Ovary (tissue), 9 donors: ENCODE measurements around the gene IL1RAPL1. TPM values are rescaled to one million over a fixed set of nuclear protein-coding genes. Genes with fewer than 3 reads are reported as not detected.
"Not testable (repeated sequence)": the region's sequence is repeated elsewhere in the genome, so short reads cannot be mapped to it uniquely, and the experiment has no call there.

Source experiments
- DNase-seq, 5 donors: peaks; one replicate each; pipeline ENCODE4 v3.0.0-alpha.2; 2019 to 2020
- H3K27ac ChIP-seq, 2 donors: fragments of 200-600 bp; one replicate each; pipeline versions ENCODE4 v1.5.1 to v1.8.0; 2019 to 2022
- H3K27me3 ChIP-seq: fragments of 200-600 bp; one replicate; pipeline ENCODE4 v1.8.0; 2022
- H3K36me3 ChIP-seq: fragments of 200-600 bp; sonication (generic); one replicate; pipeline ENCODE4 v1.5.1; 2019
- H3K4me1 ChIP-seq: one replicate; pipeline ENCODE4 v1.8.1; 2013; ENCODE audit warnings: mild to moderate bottlenecking, moderate library complexity; ENCODE audit not compliant: insufficient read depth
- H3K4me3 ChIP-seq: fragments of 200-600 bp; sonication (generic); one replicate; pipeline ENCODE4 v1.5.1; 2017
- H3K9me3 ChIP-seq, 2 donors: fragments of 200-600 bp in 1 of 2; sonication (generic) in 1 of 2; one replicate each; pipeline versions ENCODE4 v1.5.1 to v1.8.1; 2013 to 2019; ENCODE audit warnings: mild to moderate bottlenecking in 1 of 2, moderate library complexity in 1 of 2
- CTCF ChIP-seq, 3 donors: fragments of 450-650 bp in 2 of 3; fragments of 200-600 bp in 1 of 3; IDR thresholded peaks; one replicate each; pipeline versions ENCODE4 v1.5.1 to v1.8.0; 2016 to 2022; ENCODE audit warnings: antibody characterized with exemption in 3 of 3, mild to moderate bottlenecking in 1 of 3
- EP300 ChIP-seq: sonication (generic); formaldehyde crosslinking; IDR thresholded peaks from one replicate; pipeline ENCODE4 v1.6.1; 2017; ENCODE audit warnings: antibody characterized with exemption
- POLR2A ChIP-seq: fragments of 450-650 bp; IDR thresholded peaks from one replicate; pipeline ENCODE4 v1.6.1; 2017; ENCODE audit warnings: antibody characterized with exemption, mild to moderate bottlenecking, moderate library complexity
- WGBS, 3 donors: extraction: QIAGEN DNeasy Blood & Tissue Kit in 1 of 3; methylation state at CpG; one replicate each; pipeline versions ENCODE4 v1.1.5 to v1.1.7; 2013 to 2017; 5-methylcytosine and 5-hydroxymethylcytosine counted together
- intact Hi-C, 4 donors: fragments of 100-400 bp; cut with DNase I; formaldehyde crosslinking; loops; one replicate each; pipeline versions ENCODE4 v1.11.0 to v1.15.1; 2022 to 2023
- polyA plus RNA-seq, 2 donors: library from polyadenylated mRNA; stranded (reverse); fragments of 200-250 nt in 1 of 2; fragments of 350-450 nt in 1 of 2; fragmentation: Illumina TruSeq in 1 of 2; extraction: RNeasy Lipid Tissue Mini Kit (QIAGEN cat#74804) in 1 of 2; gene quantifications; one replicate each; pipeline ENCODE4 v1.2.3, GENCODE V29; 2013 to 2014
- total RNA-seq, 7 donors: library from RNA; depleted of rRNA in 2 of 7; stranded (reverse); fragments of >200 nt in 2 of 7; fragmentation: NEBNext Ultra II Directional in 3 of 7; extraction: Animal tissue kit (Norgen Biotek cat#: 25700) in 3 of 7; gene quantifications; one replicate each; pipeline versions ENCODE4 v1.1.0 to v1.2.4, GENCODE V29; 2016 to 2023
- donor health status: DM: no; HTN: no; CAD: no; lungs with moderate emphysema.
- donor health status: DM: no; HTN: no; CAD: no.
- donor health status: Bipolar disorder and iron deficiency.
- donor health status: DM: yes; HTN: yes; CAD: no.
- donor health status: DM: no; HTN: no; CAD: no.
- donor health status: DM: yes; HTN: yes; CAD: no.

Gene IL1RAPL1
- total and polyA plus RNA-seq, 9 donors: 0.23 to 1.3 (median 0.61) TPM

- no peaks in the 10 kb centered on the region for H3K9me3 ChIP-seq
- H3K27me3 ChIP-seq: no peaks in the 10 kb centered on the region
- H3K36me3 ChIP-seq: no peaks in the 10 kb centered on the region
- no peak for DNase-seq
- TF ChIP-seq EP300 (no peak), POLR2A (no peak), CTCF (IDR thresholded peaks at IDR 0.05) (no peak)
- no peak overlapping the region for H3K4me3 ChIP-seq
- no peaks in the 10 kb centered on the region for H3K4me1 ChIP-seq
- intact Hi-C loops: no loop called here
- 56 to 66% (median 66%) methylated on average over 1 of the region's 1 CpG for WGBS, 3 donors
- no peak overlapping the region for H3K27ac ChIP-seq
These were observed 730.8 kb downstream of the IL1RAPL1 start for GRCh38 chrX:29318012-29318411.

DNA sequence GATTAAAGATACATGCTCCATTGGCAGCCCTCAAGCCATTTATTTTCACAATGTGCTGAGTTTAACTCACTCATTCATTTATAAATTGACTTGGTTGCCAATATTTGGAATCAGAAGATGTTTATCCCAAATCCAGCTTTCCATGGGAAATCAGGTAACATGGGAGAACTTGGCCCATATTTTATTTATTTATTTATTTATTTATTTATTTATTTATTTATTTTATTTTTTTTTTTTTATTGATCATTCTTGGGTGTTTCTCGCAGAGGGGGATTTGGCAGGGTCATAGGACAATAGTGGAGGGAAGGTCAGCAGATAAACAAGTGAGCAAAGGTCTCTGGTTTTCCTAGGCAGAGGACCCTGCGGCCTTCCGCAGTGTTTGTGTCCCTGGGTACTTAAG is 745.2 kb downstream of the IL1RAPL1 start:
- DNase-seq, H3K36me3 ChIP-seq, H3K27me3 ChIP-seq, intact Hi-C loops, H3K9me3 ChIP-seq, H3K27ac ChIP-seq, H3K4me3 ChIP-seq, H3K4me1 ChIP-seq: not testable (repeated sequence)
- WGBS, 3 donors: 86 to 92% (median 89%) methylated on average over 3 of the region's 3 CpGs

DNA sequence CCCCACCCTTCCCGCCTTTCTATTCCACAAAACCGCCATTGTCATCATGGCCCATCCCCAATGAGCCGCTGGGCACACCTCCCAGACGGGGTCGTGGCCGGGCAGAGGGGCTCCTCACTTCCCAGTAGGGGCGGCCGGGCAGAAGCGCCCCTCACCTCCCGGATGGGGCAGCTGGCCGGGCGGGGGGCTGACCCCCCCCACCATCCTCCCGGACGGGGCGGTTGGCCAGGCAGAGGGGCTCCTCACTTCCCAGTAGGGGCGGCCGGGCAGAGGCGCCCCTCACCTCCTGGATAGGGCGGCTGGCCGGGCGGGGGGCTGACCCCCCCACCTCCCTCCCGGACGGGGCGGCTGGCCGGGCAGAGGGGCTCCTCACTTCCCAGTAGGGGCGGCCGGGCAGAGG is 745.8 kb downstream of the IL1RAPL1 start:
- H3K27me3 ChIP-seq, H3K36me3 ChIP-seq, H3K27ac ChIP-seq, intact Hi-C loops, H3K4me1 ChIP-seq, H3K9me3 ChIP-seq, H3K4me3 ChIP-seq, DNase-seq: not testable (repeated sequence)
- 94% methylated on average over 11 of the region's 27 CpGs; no CpG with 5 or more reads in 2 of the 3 donors for WGBS, 3 donors

DNA sequence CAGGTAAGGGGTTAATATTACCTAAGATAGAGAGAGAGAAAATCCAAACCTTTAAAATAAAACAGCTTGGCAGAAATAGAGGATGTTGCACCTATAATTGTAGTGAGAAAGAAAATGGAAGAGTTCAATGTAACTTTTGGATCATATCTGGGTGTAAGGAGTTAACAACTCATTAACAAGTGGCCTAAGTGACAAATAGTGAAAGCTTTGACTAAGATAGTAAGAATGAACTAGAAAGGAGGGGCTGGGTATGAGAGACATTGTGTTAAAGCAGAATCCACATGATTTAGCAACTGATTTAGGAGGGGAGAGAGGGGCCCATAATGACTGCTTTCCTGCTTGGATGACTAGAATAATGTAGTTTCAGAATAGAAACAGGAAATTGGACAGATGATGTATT is 761.0 kb downstream of the IL1RAPL1 start:
- Histone ChIP-seq H3K4me3 (no peak overlapping the region), H3K27ac (no peak overlapping the region), H3K9me3 (no peaks in the 10 kb centered on the region), H3K27me3 (no peaks in the 10 kb centered on the region), H3K4me1 (no peaks in the 10 kb centered on the region), H3K36me3 (no peaks in the 10 kb centered on the region)
- no peak for DNase-seq
- intact Hi-C loops: no loop called here
- TF ChIP-seq CTCF (IDR thresholded peaks at IDR 0.05) (no peak), POLR2A (no peak), EP300 (no peak)

DNA sequence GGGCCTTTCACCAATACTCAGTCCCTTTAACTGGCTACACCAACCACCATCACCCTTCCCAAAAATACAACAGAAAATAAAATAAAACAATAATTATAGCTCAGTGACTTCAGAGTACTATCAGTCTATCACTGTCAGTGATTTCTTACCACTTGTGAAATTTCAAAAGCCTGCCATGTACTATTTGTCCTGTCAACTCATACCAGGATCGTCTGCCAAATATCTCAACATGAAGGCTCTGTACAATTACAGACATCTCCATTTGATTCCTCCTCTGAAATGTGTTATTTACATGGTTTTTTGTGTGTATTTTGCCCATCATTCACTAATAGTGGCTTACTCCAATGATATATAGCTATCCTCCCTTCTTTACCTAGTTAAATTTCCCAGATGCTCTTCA is 772.0 kb downstream of the IL1RAPL1 start:
- WGBS, 3 donors: 70 to 88% (median 86%) methylated on average over 1 of the region's 1 CpG
- no peaks in the 10 kb centered on the region for H3K27me3 ChIP-seq
- no peaks in the 10 kb centered on the region for H3K36me3 ChIP-seq
- no peaks in the 10 kb centered on the region for H3K9me3 ChIP-seq
- TF ChIP-seq POLR2A: no peak
- TF ChIP-seq CTCF (IDR thresholded peaks at IDR 0.05): no peak
- TF ChIP-seq EP300: no peak
- no peak overlapping the region for H3K4me3 ChIP-seq
- no peaks in the 10 kb centered on the region for H3K4me1 ChIP-seq
- no peak for DNase-seq
- no peak overlapping the region for H3K27ac ChIP-seq
- intact Hi-C loops: no loop called here

DNA sequence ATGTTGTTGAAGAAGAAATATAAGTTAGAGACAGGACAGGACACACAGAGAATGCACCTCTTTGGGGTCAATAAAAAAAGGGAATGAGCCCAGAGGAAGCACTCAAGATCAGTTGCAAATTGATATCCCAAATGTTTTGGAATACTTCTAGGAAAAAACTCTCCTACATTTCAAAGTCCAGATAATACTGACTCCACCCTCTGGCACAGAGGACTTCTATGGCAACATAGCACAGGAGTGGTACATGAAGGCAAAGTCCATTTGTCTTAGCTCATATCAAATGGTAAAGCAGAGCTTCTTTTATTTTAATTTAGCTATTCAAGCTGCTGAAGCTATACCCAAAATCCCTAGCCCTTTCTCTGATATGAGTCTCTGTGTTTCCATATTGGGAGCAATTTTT is 787.5 kb downstream of the IL1RAPL1 start:
- H3K27ac ChIP-seq, intact Hi-C loops, DNase-seq, H3K9me3 ChIP-seq, H3K27me3 ChIP-seq, H3K36me3 ChIP-seq, H3K4me1 ChIP-seq, H3K4me3 ChIP-seq: not testable (repeated sequence)
